Suprapubic skin (tissue), 4 donors: ENCODE measurements around the gene CLCN5. TPM values are rescaled to one million over a fixed set of nuclear protein-coding genes. Genes with fewer than 3 reads are reported as not detected.

Experiments used
- DNase-seq, 2 donors: peaks; one replicate each; pipeline ENCODE4 v3.0.0-alpha.2; 2019; ENCODE audit warnings: low spot score in 2 of 2
- H3K27ac ChIP-seq: fragments of 200-600 bp; sonication (generic); one replicate; pipeline ENCODE4 v1.5.1; 2019
- H3K27me3 ChIP-seq: fragments of 200-600 bp; sonication (generic); one replicate; pipeline ENCODE4 v1.5.1; 2019
- H3K36me3 ChIP-seq: fragments of 200-600 bp; sonication (generic); one replicate; pipeline ENCODE4 v1.5.1; 2019
- H3K4me1 ChIP-seq: fragments of 200-600 bp; sonication (generic); one replicate; pipeline ENCODE4 v1.5.1; 2019
- H3K4me3 ChIP-seq: fragments of 200-600 bp; sonication (generic); one replicate; pipeline ENCODE4 v1.5.1; 2019; ENCODE audit warnings: mild to moderate bottlenecking
- H3K9me3 ChIP-seq: fragments of 200-600 bp; sonication (generic); one replicate; pipeline ENCODE4 v1.5.1; 2019
- EP300 ChIP-seq: sonication (generic); formaldehyde crosslinking; IDR thresholded peaks from one replicate; pipeline ENCODE4 v1.6.1; 2017; ENCODE audit warnings: antibody characterized with exemption
- POLR2A ChIP-seq, 2 donors: fragments of 450-650 bp; IDR thresholded peaks; one replicate each; pipeline ENCODE4 v1.6.1; 2017; ENCODE audit warnings: antibody characterized with exemption in 2 of 2, mild to moderate bottlenecking in 2 of 2, moderate library complexity in 2 of 2
- POLR2AphosphoS5 ChIP-seq, 3 donors: sonication (generic); formaldehyde crosslinking; IDR thresholded peaks; one replicate each; pipeline ENCODE4 v1.6.1; 2017; ENCODE audit warnings: antibody characterized with exemption in 3 of 3
- WGBS: methylation state at CpG from one replicate; pipeline ENCODE4 v1.1.5; 2018; 5-methylcytosine and 5-hydroxymethylcytosine counted together
- total RNA-seq, 4 donors: library from RNA; depleted of rRNA; stranded (reverse); fragments of >200 nt; gene quantifications; one replicate each; pipeline ENCODE4 v1.1.0, GENCODE V29; 2016
- TF ChIP-seq, protein P1 (sequence below), 2 donors: fragments of 200-600 bp in 1 of 2; fragments of 450-650 bp in 1 of 2; sonication (generic) in 1 of 2; IDR thresholded peaks; one replicate each; pipeline ENCODE4 v1.5.1; 2016 to 2019; ENCODE audit warnings: antibody characterized with exemption in 2 of 2, mild to moderate bottlenecking in 1 of 2, moderate library complexity in 1 of 2

The CLCN5 gene
- total RNA-seq = 10 to 100 TPM in 3 of 4 donors, 1 to 10 TPM in 1; 6.9 to 24.1 (median 11.5) TPM

DNA sequence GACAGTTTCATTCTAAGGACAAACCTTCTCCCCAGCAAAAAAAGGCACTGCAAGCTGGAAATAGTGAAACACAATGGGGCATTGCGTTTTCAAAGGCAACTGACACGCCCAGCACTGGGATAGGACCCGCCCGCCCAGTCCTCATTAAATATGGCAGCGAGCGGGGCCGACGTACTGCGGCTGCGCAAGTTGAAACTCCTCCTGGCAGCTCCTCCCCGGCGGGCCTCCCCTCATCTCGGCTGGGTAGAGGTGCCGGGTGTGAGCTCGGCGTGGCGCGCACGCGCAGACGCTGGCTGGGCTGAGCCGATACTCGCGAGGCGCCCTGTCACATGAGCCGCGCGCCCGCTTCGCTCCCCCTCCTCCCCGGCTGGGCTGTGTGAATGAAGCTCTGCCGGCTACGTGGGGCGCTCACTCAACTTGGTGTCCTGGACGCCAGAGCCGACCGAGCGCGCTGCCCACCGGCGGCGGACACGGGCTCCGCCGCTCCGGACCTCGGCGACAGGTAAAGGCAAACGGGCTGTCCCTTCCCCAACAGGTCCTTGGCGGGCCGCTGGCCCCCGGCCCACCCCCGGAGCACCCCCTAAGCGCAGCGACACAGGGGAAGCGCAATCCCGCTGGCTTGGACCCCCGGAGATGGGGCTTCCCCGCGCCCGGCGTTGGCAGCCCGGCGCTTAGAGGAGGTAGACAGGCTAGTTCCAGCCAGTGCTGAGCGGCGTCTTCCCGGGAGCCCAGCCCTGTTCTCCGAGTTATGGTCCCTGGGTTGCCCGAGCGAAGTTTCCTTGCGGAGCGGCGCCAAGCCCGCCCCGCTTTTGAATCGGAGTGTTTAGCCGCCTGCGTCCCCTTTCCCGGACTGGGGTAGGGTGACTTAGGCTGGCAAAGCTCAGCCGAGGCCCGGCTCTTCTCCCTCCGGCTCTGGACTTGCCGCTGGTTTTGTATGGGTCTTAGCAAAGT, at the start of gene CLCN5:
Gene CLCN5 (plus strand): TSS at position 306 of the 951 bp plus-strand sequence. CDS start 2,703 bp downstream, outside the sequence.
- peak; percentile 95 to 96 for DNase-seq
- Histone ChIP-seq H3K9me3 (no peaks in the 10 kb centered on the region), H3K4me3 (peak within 1 kb of the TSS; percentile 76), H3K36me3 (no peaks in the 10 kb centered on the region), H3K27ac (peak within 1 kb of the TSS; percentile 81), H3K27me3 (no peaks in the 10 kb centered on the region), H3K4me1 (peaks cover 7% of the 10 kb centered on the region)
- WGBS = 42% methylated on average over 38 of the region's 83 CpGs
- TF ChIP-seq, protein P1, sequence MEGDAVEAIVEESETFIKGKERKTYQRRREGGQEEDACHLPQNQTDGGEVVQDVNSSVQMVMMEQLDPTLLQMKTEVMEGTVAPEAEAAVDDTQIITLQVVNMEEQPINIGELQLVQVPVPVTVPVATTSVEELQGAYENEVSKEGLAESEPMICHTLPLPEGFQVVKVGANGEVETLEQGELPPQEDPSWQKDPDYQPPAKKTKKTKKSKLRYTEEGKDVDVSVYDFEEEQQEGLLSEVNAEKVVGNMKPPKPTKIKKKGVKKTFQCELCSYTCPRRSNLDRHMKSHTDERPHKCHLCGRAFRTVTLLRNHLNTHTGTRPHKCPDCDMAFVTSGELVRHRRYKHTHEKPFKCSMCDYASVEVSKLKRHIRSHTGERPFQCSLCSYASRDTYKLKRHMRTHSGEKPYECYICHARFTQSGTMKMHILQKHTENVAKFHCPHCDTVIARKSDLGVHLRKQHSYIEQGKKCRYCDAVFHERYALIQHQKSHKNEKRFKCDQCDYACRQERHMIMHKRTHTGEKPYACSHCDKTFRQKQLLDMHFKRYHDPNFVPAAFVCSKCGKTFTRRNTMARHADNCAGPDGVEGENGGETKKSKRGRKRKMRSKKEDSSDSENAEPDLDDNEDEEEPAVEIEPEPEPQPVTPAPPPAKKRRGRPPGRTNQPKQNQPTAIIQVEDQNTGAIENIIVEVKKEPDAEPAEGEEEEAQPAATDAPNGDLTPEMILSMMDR (IDR thresholded peaks at IDR 0.05) = no peak

DNA sequence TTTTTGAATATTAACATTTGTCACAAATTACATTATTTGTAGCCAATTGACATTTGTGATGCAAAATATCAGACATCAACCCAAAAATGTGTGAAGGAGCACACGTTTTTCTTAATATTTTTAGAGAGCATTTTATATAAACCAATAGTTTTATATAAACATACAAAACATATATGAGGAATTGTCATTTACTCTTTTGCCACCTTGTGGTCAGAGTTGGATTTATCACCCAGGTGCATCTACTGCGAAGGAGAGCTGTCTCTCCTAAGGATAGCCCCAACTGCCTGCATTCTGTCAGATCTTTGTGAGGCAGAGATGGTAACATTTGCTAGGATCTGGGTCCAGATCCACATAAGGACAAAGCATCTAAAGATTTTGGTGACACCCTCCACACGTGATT, 45.6 kb upstream of the CLCN5 start:
- Histone ChIP-seq H3K4me1 (peaks cover 19% of the 10 kb centered on the region), H3K27ac (no peak overlapping the region), H3K36me3 (no peaks in the 10 kb centered on the region), H3K9me3 (no peaks in the 10 kb centered on the region), H3K27me3 (no peaks in the 10 kb centered on the region), H3K4me3 (no peak overlapping the region)
- TF ChIP-seq, protein P1 (IDR thresholded peaks at IDR 0.05) = peak; percentile 6 to 21
- no peak for TF ChIP-seq EP300
- DNase-seq = no peak
- 12% methylated on average over 3 of the region's 3 CpGs for WGBS

DNA sequence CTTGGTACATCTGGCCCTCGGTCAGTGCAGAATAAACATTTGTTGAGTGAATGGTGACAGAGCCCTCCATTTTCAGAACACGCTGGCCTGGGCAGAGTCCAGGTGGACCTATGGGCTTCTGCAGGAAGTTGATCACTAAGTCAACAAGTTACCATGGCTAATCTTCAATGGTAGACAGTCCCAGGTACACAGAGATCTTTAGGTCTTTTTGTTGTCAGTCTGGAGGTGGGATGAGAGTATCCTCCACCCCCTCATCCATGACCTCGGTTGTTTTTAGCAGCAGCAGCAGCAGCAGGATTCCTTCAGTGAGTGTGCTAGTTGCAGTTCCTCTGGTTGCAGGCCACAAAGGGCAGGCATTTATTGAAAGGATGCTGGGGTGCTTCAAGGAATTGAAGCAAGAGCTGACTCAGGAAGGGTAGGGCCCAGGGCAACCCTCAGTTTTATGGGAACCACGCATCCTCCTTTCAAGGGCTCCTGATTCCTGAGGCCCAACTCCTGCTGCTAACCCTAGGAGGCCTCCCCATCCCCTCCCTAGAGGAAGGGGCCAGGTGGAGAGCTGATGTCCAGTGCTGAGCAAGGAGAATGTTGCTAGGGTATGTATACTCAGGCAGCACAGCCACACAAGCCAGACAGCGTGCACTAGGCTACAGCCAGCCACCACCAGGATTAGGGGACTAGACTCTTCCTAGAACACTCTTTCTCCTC, 44.8 kb upstream of the CLCN5 start:
- Histone ChIP-seq H3K4me3 (no peak overlapping the region), H3K27me3 (no peaks in the 10 kb centered on the region), H3K27ac (no peak overlapping the region), H3K9me3 (no peaks in the 10 kb centered on the region), H3K4me1 (peaks cover 19% of the 10 kb centered on the region), H3K36me3 (no peaks in the 10 kb centered on the region)
- 72% methylated on average over 5 of the region's 5 CpGs for WGBS
- DNase-seq = no peak
- no peak for TF ChIP-seq POLR2A (IDR thresholded peaks at IDR 0.05)
- TF ChIP-seq, protein P1 (IDR thresholded peaks at IDR 0.05) = no peak
- no peak for TF ChIP-seq POLR2AphosphoS5 (IDR thresholded peaks at IDR 0.05)
- no peak for TF ChIP-seq EP300

DNA sequence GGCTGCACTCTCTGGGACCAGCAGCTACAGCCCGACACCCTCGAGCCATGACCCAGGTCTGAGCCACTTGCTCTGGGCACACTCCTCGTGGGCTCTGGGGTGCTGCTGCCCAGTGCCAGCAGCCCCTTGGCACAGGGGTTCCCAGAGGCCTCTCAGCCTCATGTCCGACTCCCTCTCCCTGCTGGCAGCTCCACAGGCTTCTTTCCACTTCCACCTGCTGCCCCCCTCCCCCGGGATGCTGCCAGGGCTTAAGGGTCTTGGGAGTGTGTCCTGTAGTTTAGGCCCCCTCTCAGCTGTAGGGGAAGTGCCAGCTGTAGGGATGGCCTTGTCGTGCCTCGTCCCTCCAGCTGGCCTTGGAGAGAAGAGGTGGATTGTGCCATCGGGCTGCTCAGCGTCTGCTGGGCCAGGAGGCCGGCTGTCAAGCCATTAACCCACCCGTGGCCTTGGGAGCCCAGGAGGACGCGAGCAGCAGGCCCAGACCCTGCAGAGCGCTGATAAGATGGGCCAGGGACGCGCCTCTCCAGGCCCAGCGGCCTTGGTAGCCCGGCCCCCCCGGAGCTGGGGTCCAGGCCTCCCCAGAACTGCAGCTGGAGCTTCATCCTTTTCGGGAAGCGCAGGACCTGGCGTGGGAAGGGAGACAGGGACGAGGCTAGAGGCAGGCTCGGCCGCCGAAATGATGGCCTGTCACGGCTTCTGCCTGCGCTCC, 44.1 kb upstream of the CLCN5 start:
- no peak for DNase-seq
- Histone ChIP-seq H3K36me3 (no peaks in the 10 kb centered on the region), H3K27ac (peak overlapping the region; percentile 78), H3K27me3 (no peaks in the 10 kb centered on the region), H3K9me3 (no peaks in the 10 kb centered on the region), H3K4me1 (peaks cover 19% of the 10 kb centered on the region), H3K4me3 (peak overlapping the region; percentile 65)
- 68% methylated on average over 10 of the region's 28 CpGs for whole genome bisulfite sequencing
- TF ChIP-seq EP300 (no peak), POLR2A (IDR thresholded peaks at IDR 0.05) (no peak), POLR2AphosphoS5 (IDR thresholded peaks at IDR 0.05) (no peak)
- TF ChIP-seq, protein P1 (IDR thresholded peaks at IDR 0.05) = no peak
